GM19240 (cell line): ENCODE results near the gene NLGN1.
"Not testable (repeated sequence)": the region's sequence is repeated elsewhere in the genome, so short reads cannot be mapped to it uniquely, and the experiment has no call there.

Experiments
- DNase-seq: peaks from one replicate; pipeline ENCODE4 v3.0.0; 2011; ENCODE audit warnings: low spot score; ENCODE audit not compliant: insufficient read length

NLGN1 gene

GRCh38 chr3:173429527-173429926 lies 32.0 kb downstream of the NLGN1 start:
- no peak for DNase-seq

DNA sequence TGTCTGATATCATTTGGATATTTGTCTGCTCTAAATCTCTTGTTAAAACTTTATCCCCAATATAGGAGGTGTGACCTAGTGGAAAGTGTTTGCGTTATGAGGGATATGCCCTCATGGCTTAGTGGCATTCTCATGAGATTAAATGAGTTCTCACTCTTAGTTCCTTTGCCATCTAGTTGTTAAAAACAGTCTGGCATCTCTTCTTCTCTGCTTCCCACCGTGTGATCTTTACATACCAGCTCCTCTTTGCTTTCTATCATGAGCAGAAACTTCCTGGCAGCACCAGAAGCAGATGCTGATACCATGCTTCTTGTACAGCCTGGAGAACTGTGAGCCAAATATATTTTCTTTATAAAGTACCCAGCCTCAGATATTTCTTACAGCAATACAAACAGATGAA lies 33.0 kb downstream of the NLGN1 start:
- no peak for DNase-seq

DNA sequence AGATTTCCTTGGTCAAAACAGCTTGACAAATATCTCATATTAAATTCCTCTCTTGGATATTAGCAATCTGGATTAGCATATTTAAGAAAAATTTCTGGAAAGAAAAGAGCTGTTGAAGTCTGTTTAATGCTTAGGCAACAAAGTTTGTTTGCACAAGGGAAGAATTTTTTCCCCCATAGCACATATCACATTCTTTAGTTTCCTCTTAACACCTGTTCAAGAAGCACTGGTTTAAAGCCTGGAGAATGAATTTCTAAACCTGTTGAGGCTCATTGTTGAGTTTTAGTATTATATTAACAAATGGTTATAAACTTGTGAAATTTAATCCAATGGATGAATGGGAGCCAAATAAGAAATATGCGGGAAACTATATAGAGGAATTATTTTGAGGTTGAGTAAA lies 41.5 kb downstream of the NLGN1 start:
- DNase-seq: no peak

- no peak for DNase-seq
Measured at GRCh38 chr3:173440514-173440913, 43.0 kb downstream of the NLGN1 start.

DNA sequence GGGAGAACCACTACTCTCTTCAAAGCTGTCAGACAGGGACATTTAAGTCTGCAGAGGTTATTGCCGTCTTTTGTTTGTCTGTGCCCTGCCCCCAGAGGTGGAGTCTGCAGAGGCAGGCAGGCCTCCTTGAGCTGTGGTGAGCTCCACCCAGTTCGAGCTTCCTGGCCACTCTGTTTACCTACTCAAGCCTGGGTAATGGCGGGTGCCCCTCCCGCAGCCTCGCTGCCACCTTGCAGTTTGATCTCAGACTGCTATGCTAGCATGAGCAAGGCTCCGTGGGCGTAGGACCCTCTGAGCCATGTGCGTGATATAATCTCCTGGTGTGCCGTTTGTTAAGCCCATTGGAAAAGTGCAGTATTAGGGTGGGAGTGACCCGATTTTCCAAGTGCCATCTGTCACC lies 54.0 kb downstream of the NLGN1 start:
- not testable (repeated sequence) for DNase-seq

DNA sequence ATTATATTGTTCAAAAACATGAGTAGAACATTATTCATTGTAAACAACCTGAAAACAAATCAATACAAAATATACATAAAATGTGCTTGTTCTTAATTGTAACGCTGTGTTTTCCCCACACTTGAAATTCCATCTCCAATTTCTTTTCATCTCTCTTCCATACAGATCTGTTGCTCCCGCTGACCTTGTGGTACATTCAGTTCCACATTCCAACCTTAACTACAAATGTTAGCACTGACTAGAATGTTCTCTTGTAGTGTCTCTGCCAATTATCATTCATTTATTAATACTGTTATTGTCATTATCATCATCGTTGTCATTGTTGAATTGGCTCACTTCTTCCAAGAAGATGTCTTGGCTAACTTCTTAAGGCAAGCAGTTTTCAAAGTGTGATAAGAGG lies 65.7 kb downstream of the NLGN1 start:
- DNase-seq: no peak

DNA sequence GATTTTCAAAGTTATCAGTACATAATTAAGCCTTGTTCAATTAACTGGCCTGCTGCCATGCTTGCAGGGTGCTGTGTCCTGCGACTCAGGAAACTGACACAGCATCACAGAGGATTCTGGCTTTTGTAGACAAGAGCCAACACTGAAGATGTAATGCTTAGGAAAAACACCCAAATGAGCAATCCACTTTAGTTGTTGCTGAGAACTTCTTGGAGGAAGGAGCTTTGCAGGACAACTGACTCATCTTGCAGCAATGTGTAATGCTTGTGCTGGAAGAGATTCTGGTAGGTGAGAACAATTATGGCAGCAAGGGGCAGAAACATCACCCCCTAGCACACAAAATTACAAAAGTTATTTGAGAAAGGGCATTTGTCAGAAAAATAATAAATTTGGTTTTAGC lies 67.6 kb downstream of the NLGN1 start:
- no peak for DNase-seq

DNA sequence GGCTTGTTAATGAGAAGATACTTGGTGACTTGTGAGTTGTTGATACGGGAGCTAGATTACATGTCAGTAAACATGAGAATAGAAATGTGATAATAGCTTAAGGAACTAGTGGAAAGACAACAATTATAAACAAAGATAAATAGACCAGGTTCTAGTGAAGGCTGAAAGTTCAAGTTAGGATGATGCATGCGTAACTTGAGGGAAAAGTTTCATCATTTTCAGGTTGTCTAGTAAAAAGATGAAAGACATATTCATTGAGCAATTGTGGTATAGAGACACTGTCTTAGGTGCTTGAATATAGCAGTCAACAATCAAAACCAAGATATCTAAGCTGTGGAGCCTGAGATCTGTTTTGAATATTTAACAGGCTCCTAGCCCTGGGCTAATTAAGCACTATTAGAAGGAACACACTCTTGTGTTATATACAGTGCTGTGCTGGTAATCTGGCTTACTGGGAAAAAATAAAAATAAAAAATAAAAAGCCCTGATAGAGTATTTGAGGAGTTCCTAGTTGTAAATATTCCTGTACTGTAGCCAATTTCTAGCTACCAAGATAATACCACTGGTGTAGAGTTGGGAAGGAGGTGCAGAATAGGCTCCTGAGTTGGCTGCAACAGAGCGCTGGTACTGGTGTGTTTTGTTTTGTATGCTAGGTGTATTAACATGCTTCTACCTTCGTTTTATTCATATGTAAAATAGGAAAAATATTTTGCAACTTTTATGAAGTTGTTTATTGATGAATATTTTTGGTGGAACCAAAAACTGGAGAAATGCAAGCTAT lies 68.5 kb downstream of the NLGN1 start:
- no peak for DNase-seq

DNA sequence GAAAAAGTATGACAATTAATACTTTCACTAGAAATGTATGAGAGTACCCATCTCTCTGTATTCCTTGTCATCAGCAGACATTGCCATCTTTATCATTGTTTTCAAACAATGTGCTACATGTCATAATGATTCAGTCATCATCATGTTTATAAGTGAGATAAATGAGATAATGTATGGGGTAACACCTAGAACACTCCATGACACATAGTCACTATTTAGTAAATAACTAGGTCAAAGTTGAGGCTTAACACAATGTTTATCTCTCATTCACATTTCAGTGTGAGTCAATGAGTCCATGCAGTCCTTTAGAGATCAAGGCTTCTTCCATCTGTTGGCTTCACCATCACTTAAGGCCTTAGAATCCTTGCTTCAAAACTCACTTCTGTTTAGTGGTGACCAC lies 70.0 kb downstream of the NLGN1 start:
- DNase-seq: no peak

GRCh38 chr3:173473237-173473636 lies 75.7 kb downstream of the NLGN1 start:
- DNase-seq: no peak

- DNase-seq: no peak
Measured at GRCh38 chr3:173479301-173479700, 81.8 kb downstream of the NLGN1 start.

- DNase-seq: no peak
Measured at GRCh38 chr3:173501931-173502489, 104.5 kb downstream of the NLGN1 start.

- DNase-seq: no peak
Measured at GRCh38 chr3:173502983-173503568, 105.5 kb downstream of the NLGN1 start.

DNA sequence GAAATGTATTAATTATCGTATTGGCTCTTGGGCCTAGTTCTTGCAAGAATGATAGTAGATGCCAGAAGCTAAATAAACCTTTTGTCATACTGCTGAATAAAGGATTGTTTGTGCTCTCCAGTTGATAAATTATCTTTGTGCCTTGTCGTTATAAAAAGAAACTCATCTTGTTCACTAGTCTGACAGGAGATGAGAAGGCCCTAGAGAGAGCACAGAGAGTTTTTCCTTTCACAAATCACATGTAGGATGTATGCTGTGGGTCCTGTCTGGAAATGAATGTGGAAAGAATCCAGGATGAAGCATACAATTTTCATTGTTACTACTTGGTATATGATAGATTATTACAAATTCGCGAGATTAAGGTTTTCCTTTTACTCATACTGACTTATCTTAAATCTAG lies 113.0 kb downstream of the NLGN1 start:
- DNase-seq: no peak

- DNase-seq: no peak
Measured at GRCh38 chr3:173513123-173513522, 115.6 kb downstream of the NLGN1 start.

DNA sequence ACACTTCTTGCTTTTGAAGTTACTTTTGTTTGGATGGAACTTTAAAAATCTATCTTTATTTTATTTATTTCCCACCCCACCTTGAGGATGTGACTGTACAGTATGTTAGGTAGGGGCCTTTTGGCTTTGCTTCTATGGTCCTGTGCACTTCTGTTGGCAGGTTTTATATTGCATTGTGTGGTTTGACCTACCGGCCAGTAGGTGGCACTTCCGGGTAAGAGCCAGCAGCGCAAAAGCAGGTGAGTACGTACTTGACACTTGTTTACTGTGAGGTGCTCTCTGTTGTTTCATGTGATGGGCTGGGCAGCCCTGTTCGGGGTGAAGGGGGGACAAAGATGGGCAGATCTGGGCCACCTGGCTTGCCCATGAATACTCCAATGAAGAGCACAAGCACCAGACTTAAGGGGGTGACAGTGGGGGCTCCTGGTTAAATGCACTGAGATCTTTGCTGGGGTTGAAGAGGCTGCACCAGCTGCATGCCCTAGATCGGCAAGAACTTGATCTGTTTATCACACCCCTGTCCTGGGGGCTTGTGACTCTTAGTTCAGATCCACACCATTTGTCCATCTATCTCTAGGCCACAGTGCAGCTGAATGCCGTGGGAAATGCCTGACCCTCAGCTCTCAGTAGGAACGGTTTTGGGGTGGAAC lies 131.6 kb downstream of the NLGN1 start:
- DNase-seq: no peak

- DNase-seq: no peak
Measured at GRCh38 chr3:173531602-173532001, 134.1 kb downstream of the NLGN1 start.

DNA sequence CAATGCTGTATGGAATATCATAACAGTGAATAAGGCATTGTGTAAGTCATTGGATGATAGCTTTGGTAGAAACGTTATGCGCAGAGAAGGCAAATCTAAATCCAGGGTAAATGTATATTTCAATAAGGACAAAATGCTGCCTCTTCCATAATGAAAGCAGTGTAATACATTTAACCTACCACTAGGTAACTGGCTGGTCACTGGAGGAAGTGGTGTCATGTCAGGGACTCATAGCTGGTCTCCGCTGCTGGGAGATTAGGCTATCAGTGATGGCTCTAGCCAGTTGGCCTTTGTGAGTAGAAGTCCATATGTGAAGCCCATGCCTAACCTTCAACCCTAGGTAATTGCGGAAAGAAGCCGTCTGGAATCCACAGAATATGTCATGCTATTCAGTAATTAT lies 140.9 kb downstream of the NLGN1 start:
- DNase-seq: no peak

DNA sequence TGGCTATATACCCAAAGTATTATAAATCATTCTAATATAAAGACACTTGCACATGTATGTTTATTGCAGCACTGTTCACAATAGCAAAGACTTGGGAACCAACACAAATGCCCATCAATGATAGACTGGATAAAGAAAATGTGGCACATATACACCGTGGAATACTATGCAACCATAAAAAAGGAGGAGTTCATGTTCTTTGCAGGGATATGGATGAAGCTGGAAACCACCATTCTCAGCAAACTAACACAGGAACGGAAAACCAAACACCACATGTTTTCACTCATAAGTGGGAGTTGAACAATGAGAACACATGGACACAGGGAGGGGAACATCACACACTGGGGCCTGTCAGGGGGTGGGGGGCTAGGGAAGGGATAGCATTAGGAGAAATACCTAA lies 148.0 kb downstream of the NLGN1 start:
- DNase-seq: not testable (repeated sequence)

- DNase-seq: no peak
Measured at GRCh38 chr3:173547070-173547469, 149.5 kb downstream of the NLGN1 start.

DNA sequence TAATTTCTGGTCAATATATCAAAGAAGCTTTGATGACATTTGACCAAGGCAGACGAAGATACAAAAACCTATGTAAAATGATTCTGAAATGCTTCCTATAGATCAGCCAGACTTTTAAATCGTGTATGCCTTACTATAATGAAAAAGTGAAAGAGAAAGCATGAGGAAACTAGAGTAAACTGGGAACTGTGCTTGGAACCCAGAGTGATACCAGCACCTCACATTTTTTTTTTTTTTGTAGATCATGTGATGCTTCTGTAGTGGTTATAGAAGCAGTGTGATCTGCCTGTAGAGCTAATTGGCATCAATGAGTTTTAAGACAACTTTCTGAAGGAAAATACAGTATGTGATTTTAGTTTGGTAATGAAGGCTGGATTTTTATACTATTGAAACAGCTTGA lies 150.7 kb downstream of the NLGN1 start:
- no peak for DNase-seq

DNA sequence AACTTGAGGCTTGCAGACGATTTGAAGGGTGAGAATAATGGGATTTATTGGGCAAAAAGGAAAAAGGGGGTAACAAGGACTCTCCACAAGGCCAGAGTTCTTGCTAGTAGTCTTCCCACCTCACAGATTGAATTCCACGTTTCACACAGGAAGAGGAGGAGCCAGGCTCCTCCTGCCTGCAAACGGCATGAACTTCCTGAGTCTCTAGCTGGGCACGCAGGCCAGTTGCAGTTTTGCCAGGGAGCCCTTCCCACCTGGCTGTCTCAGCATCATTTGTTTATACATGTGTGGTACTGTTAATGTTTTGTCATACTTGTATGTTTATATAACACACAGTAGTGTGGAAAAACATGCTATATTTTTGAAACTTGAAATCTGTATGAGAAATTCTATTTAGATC lies 155.0 kb downstream of the NLGN1 start:
- DNase-seq: no peak
